Neural cell (in vitro differentiated cells): ENCODE measurements around the gene DTD2. TPM values are rescaled to one million over a fixed set of nuclear protein-coding genes. Genes with fewer than 3 reads are reported as not detected.

ENCODE experiments used
- H2AFZ ChIP-seq: fragments of 200-600, 300-800 bp; sonication (generic), shearing (Covaris generic); 2 replicates; pipeline ENCODE4 v1.6.0; 2014; ENCODE audit warnings: low read depth, mild to moderate bottlenecking, antibody characterized with exemption, low read length, moderate library complexity
- H3F3A ChIP-seq: fragments of 200-600 bp; shearing (Covaris generic); 2 replicates; pipeline ENCODE4 v1.6.1; 2016; ENCODE audit warnings: mild to moderate bottlenecking, moderate library complexity, mixed read lengths, antibody characterized with exemption, low read length; ENCODE audit not compliant: insufficient read depth, poor library complexity, severe bottlenecking
- H3K27ac ChIP-seq: fragments of 200-600, 300-800 bp; sonication (generic), shearing (Covaris generic); 2 replicates; pipeline ENCODE4 v1.5.1; 2014; ENCODE audit warnings: mild to moderate bottlenecking, low read length, moderate library complexity
- H3K27me3 ChIP-seq: fragments of 300-800, 200-600 bp; sonication (generic), shearing (Covaris generic); 2 replicates; pipeline ENCODE4 v1.6.0; 2014; ENCODE audit warnings: mild to moderate bottlenecking, low read depth, low read length, moderate library complexity; ENCODE audit not compliant: insufficient read depth
- H3K36me3 ChIP-seq: fragments of 300-800, 200-600 bp; sonication (generic), shearing (Covaris generic); 2 replicates; pipeline ENCODE4 v1.5.1; 2014; ENCODE audit warnings: mild to moderate bottlenecking, antibody characterized with exemption, low read length, moderate library complexity; ENCODE audit not compliant: insufficient read depth
- H3K4me2 ChIP-seq: fragments of 300-800, 200-600 bp; sonication (generic), shearing (Covaris generic); 2 replicates; pipeline ENCODE4 v1.6.0; 2014; ENCODE audit warnings: mild to moderate bottlenecking, low read length
- H3K4me3 ChIP-seq: fragments of 300-800, 200-600 bp; sonication (generic), shearing (Covaris generic); 2 replicates; pipeline ENCODE4 v1.5.1; 2014; ENCODE audit warnings: mild to moderate bottlenecking, low read length, moderate library complexity
- H3K79me2 ChIP-seq: fragments of 200-600 bp; shearing (Covaris generic); replicated peaks from 2 replicates; pipeline ENCODE4 v1.6.0; 2014; ENCODE audit warnings: mild to moderate bottlenecking, low read length, moderate library complexity; ENCODE audit not compliant: insufficient read depth
- H3K9ac ChIP-seq: fragments of 300-800, 200-600 bp; sonication (generic), shearing (Covaris generic); 2 replicates; pipeline ENCODE4 v1.6.1; 2016; ENCODE audit warnings: mild to moderate bottlenecking, low read length, mixed read lengths
- H3K9me2 ChIP-seq: fragments of 200-600 bp; shearing (Covaris generic); 2 replicates; pipeline ENCODE4 v1.6.1; 2016; ENCODE audit warnings: mild to moderate bottlenecking, low read length, mixed read lengths; ENCODE audit not compliant: insufficient read depth
- H3K9me3 ChIP-seq: fragments of 200-600, 300-800 bp; sonication (generic), shearing (Covaris generic); 2 replicates; pipeline ENCODE4 v1.6.1; 2016; ENCODE audit warnings: mild to moderate bottlenecking, mixed run types, low read length, moderate library complexity, mixed read lengths
- H4K20me1 ChIP-seq: fragments of 200-600 bp; shearing (Covaris generic); 2 replicates; pipeline ENCODE4 v1.6.1; 2016; ENCODE audit warnings: mild to moderate bottlenecking, mixed run types; ENCODE audit not compliant: insufficient read depth
- CTCF ChIP-seq: fragments of 450-650 bp; IDR thresholded peaks from 2 replicates; pipeline ENCODE4 v1.5.1; 2014; ENCODE audit warnings: antibody characterized with exemption, mild to moderate bottlenecking, moderate library complexity; ENCODE audit not compliant: poor library complexity, severe bottlenecking
- EP300 ChIP-seq: fragments of 450-650 bp; conservative IDR thresholded peaks from 2 replicates; pipeline ENCODE4 v1.6.1; 2014; ENCODE audit warnings: antibody characterized with exemption, mild to moderate bottlenecking, moderate library complexity; ENCODE audit not compliant: poor library complexity, severe bottlenecking
- EZH2 ChIP-seq: fragments of 200-600, 300-800 bp; shearing (Covaris generic), sonication (generic); IDR thresholded peaks from 2 replicates; pipeline ENCODE4 v1.6.1; 2014; ENCODE audit warnings: antibody characterized with exemption, low read length, borderline replicate concordance, mild to moderate bottlenecking; ENCODE audit not compliant: insufficient read depth, poor library complexity, severe bottlenecking
- MXI1 ChIP-seq: fragments of 450-650 bp; conservative IDR thresholded peaks from 2 replicates; pipeline ENCODE4 v1.6.1; 2014; ENCODE audit warnings: antibody characterized with exemption, mild to moderate bottlenecking; ENCODE audit not compliant: poor library complexity, severe bottlenecking
- POLR2AphosphoS5 ChIP-seq: IDR thresholded peaks from 2 replicates; pipeline ENCODE4 v1.6.1; 2012
- RAD21 ChIP-seq: fragments of 450-650 bp; conservative IDR thresholded peaks from 2 replicates; pipeline ENCODE4 v1.6.1; 2014; ENCODE audit warnings: antibody characterized with exemption, mild to moderate bottlenecking, moderate library complexity
- REST ChIP-seq: IDR thresholded peaks from 2 replicates; pipeline ENCODE4 v1.6.1; 2012; ENCODE audit warnings: borderline replicate concordance
- SMC3 ChIP-seq: fragments of 450-650 bp; conservative IDR thresholded peaks from 2 replicates; pipeline ENCODE4 v1.6.1; 2014; ENCODE audit warnings: antibody characterized with exemption, mild to moderate bottlenecking, moderate library complexity; ENCODE audit not compliant: poor library complexity
- TAF1 ChIP-seq: IDR thresholded peaks from 2 replicates; pipeline ENCODE4 v1.6.1; 2012; ENCODE audit warnings: low read depth
- polyA plus RNA-seq: library from polyadenylated mRNA; depleted of rRNA; stranded (reverse); fragments of >200 nt; gene quantifications from 2 replicates; pipeline ENCODE4 v1.2.3, GENCODE V29; 2014

DTD2 gene
- polyA plus RNA-seq, 1 donor from 2014 or later: 38.8 TPM

GRCh38 chr14:31442284-31442683 lies 15.0 kb downstream of the DTD2 start:
- Histone ChIP-seq H3K27ac (no peak overlapping the region), H3K27me3 (no peaks in the 10 kb centered on the region), H3K4me2 (no peak overlapping the region), H3K4me3 (no peak overlapping the region), H3K9ac (no peak overlapping the region), H2AFZ (no peak overlapping the region), H4K20me1 (no peaks in the 10 kb centered on the region), H3K36me3 (no peaks in the 10 kb centered on the region), H3K9me3 (no peaks in the 10 kb centered on the region), H3K79me2 (no peaks in the 10 kb centered on the region), H3F3A (no peaks in the 10 kb centered on the region), H3K9me2 (no peaks in the 10 kb centered on the region)
- TF ChIP-seq POLR2AphosphoS5 (no peak), EP300 (no peak), EZH2 (no peak), RAD21 (no peak), REST (no peak)

GRCh38 chr14:31441273-31442111 lies 15.8 kb downstream of the DTD2 start:
- Histone ChIP-seq H3K27ac (no peak overlapping the region), H3K4me2 (no peak overlapping the region), H3K79me2 (no peaks in the 10 kb centered on the region), H3F3A (no peaks in the 10 kb centered on the region), H3K36me3 (no peaks in the 10 kb centered on the region), H3K9ac (no peak overlapping the region), H3K27me3 (no peaks in the 10 kb centered on the region), H2AFZ (no peak overlapping the region), H3K9me2 (no peaks in the 10 kb centered on the region), H3K4me3 (no peak overlapping the region), H3K9me3 (no peaks in the 10 kb centered on the region), H4K20me1 (no peaks in the 10 kb centered on the region)
- TF ChIP-seq RAD21 (no peak), EZH2 (no peak), REST (no peak), CTCF (no peak), POLR2AphosphoS5 (no peak), TAF1 (no peak), MXI1 (no peak), EP300 (no peak), SMC3 (no peak)
